ENCODE results near the gene SLC6A7.

- TF ChIP-seq EGR1 (IDR thresholded peaks at IDR 0.05) (no peak), CEBPB (IDR thresholded peaks at IDR 0.05) (no peak), YY1 (IDR thresholded peaks at IDR 0.05; ENCODE audit: low read depth) (no peak), RAD21 (IDR thresholded peaks at IDR 0.05; ENCODE audit: low read depth) (no peak), EP300 (IDR thresholded peaks at IDR 0.05; ENCODE audit: borderline replicate concordance) (no peak), FOXM1 (IDR thresholded peaks at IDR 0.05; ENCODE audit: borderline replicate concordance, low read depth) (no peak), REST (IDR thresholded peaks at IDR 0.05; ENCODE audit: low read depth) (no peak), ZBTB7A (IDR thresholded peaks at IDR 0.05; ENCODE audit: low read depth) (no peak), MAX (IDR thresholded peaks at IDR 0.05) (no peak), CREB1 (IDR thresholded peaks at IDR 0.05; ENCODE audit: low read depth) (no peak)
Measured at GRCh38 chr5:150241298-150242160, 51.7 kb downstream of the SLC6A7 start.

Measured in Ishikawa (cell line).